HCT116 (cell line): ENCODE measurements around the gene ACP3. TPM values are rescaled to one million over a fixed set of nuclear protein-coding genes. Genes with fewer than 3 reads are reported as not detected.

Experiments
- ATAC-seq: fragments of 200-7000 bp; cut with Tn5 transposase; 2 replicates; pipeline ENCODE4 v1.9.1; 2020; ENCODE audit warnings: mild to moderate bottlenecking, moderate library complexity
- BruUV-seq: library from RNA; stranded (reverse); fragments of 400-500 nt; replicated peaks from 2 replicates; lab custom pipeline; 2021; lab: Mats Ljungman, UMichigan
- CTCF ChIA-PET: fragments of 300-600 bp; sonication (Branson Sonifier 250); formaldehyde crosslinking; loops from one replicate; lab custom pipeline; 2021; ENCODE audit warnings: antibody characterized with exemption; lab: Charles Lee
- POLR2A ChIA-PET: fragments of 300-600, 350-600 bp; sonication (Branson Sonifier 250); formaldehyde crosslinking; loops from one replicate; lab custom pipeline; 2021; ENCODE audit warnings: antibody characterized with exemption; lab: Charles Lee
- RAD21 ChIA-PET, 2 experiments: fragments of 300-600 bp; sonication (Branson Sonifier 250); formaldehyde crosslinking; loops; one replicate each; lab custom pipeline; 2023; ENCODE audit warnings: low total read pairs in 2 of 2; ENCODE audit not compliant: uncharacterized antibody in 2 of 2, unreplicated experiment in 2 of 2, low non-redundant PET in 1 of 2; lab: Charles Lee
- DNase-seq: peaks from one replicate; pipeline ENCODE4 v3.0.0-alpha.2; 2010; ENCODE audit warnings: low read depth, low spot score
- H2AFZ ChIP-seq: fragments of 200-600 bp; shearing (Covaris generic), sonication (generic); 2 replicates; pipeline ENCODE4 v1.6.1; 2017; ENCODE audit warnings: low read depth, mixed run types, mixed read lengths, antibody characterized with exemption, low read length; ENCODE audit not compliant: poor library complexity, severe bottlenecking
- H3K27ac ChIP-seq: 2 replicates; pipeline ENCODE4 v1.5.1; 2012; ENCODE audit warnings: low read depth, low read length
- H3K27me3 ChIP-seq: fragments of 200-600 bp; sonication (generic); 2 replicates; pipeline ENCODE4 v1.6.1; 2016; ENCODE audit warnings: mixed run types, low read length, mixed read lengths; ENCODE audit not compliant: insufficient read depth
- H3K36me3 ChIP-seq, 2 experiments: fragments of 200-500 bp in 1 of 2; fragments of 200-600 bp in 1 of 2; sonication (Bioruptor generic) in 1 of 2; sonication (generic) in 1 of 2; 2 replicates each; pipeline versions ENCODE4 v1.5.1 to v1.6.1; 2014 to 2016; ENCODE audit warnings: low read length in 2 of 2, inconsistent platforms in 1 of 2, mixed read lengths in 1 of 2, mixed run types in 1 of 2; ENCODE audit not compliant: insufficient read depth in 2 of 2, control insufficient read depth in 1 of 2
- H3K4me1 ChIP-seq, 2 experiments: fragments of 200-600 bp in 1 of 2; sonication (generic) in 1 of 2; 2 replicates each; pipeline versions ENCODE4 v1.5.1 to v1.6.1; 2012 to 2017; ENCODE audit warnings: low read length in 2 of 2, inconsistent platforms in 1 of 2, mild to moderate bottlenecking in 1 of 2, mixed read lengths in 1 of 2, mixed run types in 1 of 2, moderate library complexity in 1 of 2; ENCODE audit not compliant: insufficient read depth in 2 of 2, control insufficient read depth in 1 of 2
- H3K4me2 ChIP-seq: fragments of 200-600 bp; sonication (generic); 2 replicates; pipeline ENCODE4 v1.6.1; 2017; ENCODE audit warnings: mixed run types, low read length, mixed read lengths
- H3K4me3 ChIP-seq, 2 experiments: fragments of 200-600 bp in 1 of 2; sonication (generic) in 1 of 2; replicated peaks in 1 of 2; 2 replicates each; pipeline ENCODE4 v1.5.1; 2011 to 2016; ENCODE audit warnings: low read length in 2 of 2, control low read depth in 1 of 2, low read depth in 1 of 2, mild to moderate bottlenecking in 1 of 2, mixed read lengths in 1 of 2, mixed run types in 1 of 2
- H3K79me2 ChIP-seq: fragments of 200-600 bp; sonication (generic); 2 replicates; pipeline ENCODE4 v1.6.1; 2017; ENCODE audit warnings: mild to moderate bottlenecking, mixed run types, low read length, moderate library complexity, mixed read lengths; ENCODE audit not compliant: insufficient read depth
- H3K9ac ChIP-seq: fragments of 200-600 bp; sonication (generic); 2 replicates; pipeline ENCODE4 v1.6.1; 2016; ENCODE audit warnings: low read length, mixed read lengths
- H3K9me2 ChIP-seq: fragments of 200-600 bp; sonication (generic), shearing (Covaris generic); 2 replicates; pipeline ENCODE4 v1.6.1; 2017; ENCODE audit warnings: mixed run types, mild to moderate bottlenecking, moderate library complexity; ENCODE audit not compliant: insufficient read depth
- H3K9me3 ChIP-seq, 2 experiments: fragments of 200-500 bp in 1 of 2; fragments of 200-600 bp in 1 of 2; sonication (Bioruptor generic) in 1 of 2; sonication (generic) in 1 of 2; 2 replicates each; pipeline ENCODE4 v1.6.1; 2014 to 2017; ENCODE audit warnings: low read length in 2 of 2, mixed read lengths in 2 of 2, inconsistent platforms in 1 of 2, low read depth in 1 of 2, mild to moderate bottlenecking in 1 of 2, mixed run types in 1 of 2, moderate library complexity in 1 of 2; ENCODE audit not compliant: control insufficient read depth in 1 of 2, insufficient read depth in 1 of 2
- H4K20me1 ChIP-seq: fragments of 200-600 bp; sonication (generic), shearing (Covaris generic); 2 replicates; pipeline ENCODE4 v1.6.1; 2017; ENCODE audit warnings: mixed run types, mild to moderate bottlenecking, moderate library complexity; ENCODE audit not compliant: insufficient read depth
- ATF3 ChIP-seq: IDR thresholded peaks from 2 replicates; pipeline ENCODE4 v1.6.1; 2012
- CBX3 ChIP-seq: IDR thresholded peaks from 2 replicates; pipeline ENCODE4 v1.6.1; 2012; ENCODE audit warnings: low read depth
- CTCF ChIP-seq, 3 experiments: fragments of 200-600 bp in 1 of 3; sonication (generic) in 1 of 3; IDR thresholded peaks in 2 of 3; conservative IDR thresholded peaks in 1 of 3; 2 replicates each; pipeline ENCODE4 v1.5.1; 2012 to 2017; ENCODE audit warnings: low read depth in 2 of 3, low read length in 2 of 3, antibody characterized with exemption in 1 of 3, borderline replicate concordance in 1 of 3, control low read depth in 1 of 3, mild to moderate bottlenecking in 1 of 3, mixed read lengths in 1 of 3, mixed run types in 1 of 3, moderate library complexity in 1 of 3; ENCODE audit not compliant: insufficient read depth in 1 of 3
- EGR1 ChIP-seq: IDR thresholded peaks from 2 replicates; pipeline ENCODE4 v1.6.1; 2012; ENCODE audit warnings: low read depth
- EZH2 ChIP-seq: fragments of 200-600 bp; sonication (generic); IDR thresholded peaks from 2 replicates; pipeline ENCODE4 v1.6.1; 2017; ENCODE audit warnings: antibody characterized with exemption, mixed run types
- EZH2phosphoT487 ChIP-seq: fragments of 200-600 bp; IDR thresholded peaks from 2 replicates; pipeline ENCODE4 v1.6.1; 2018; ENCODE audit warnings: antibody characterized with exemption, borderline replicate concordance
- JUND ChIP-seq: IDR thresholded peaks from 2 replicates; pipeline ENCODE4 v1.6.1; 2012
- MAX ChIP-seq: IDR thresholded peaks from 2 replicates; pipeline ENCODE4 v1.6.1; 2012
- RAD21 ChIP-seq: IDR thresholded peaks from 2 replicates; pipeline ENCODE4 v1.6.1; 2012; ENCODE audit warnings: low read depth, mild to moderate bottlenecking
- REST ChIP-seq: IDR thresholded peaks from 2 replicates; pipeline ENCODE4 v1.6.1; 2012; ENCODE audit warnings: low read depth
- SIN3A ChIP-seq: IDR thresholded peaks from 2 replicates; pipeline ENCODE4 v1.6.1; 2012; ENCODE audit warnings: low read depth
- SRF ChIP-seq: IDR thresholded peaks from 2 replicates; pipeline ENCODE4 v1.6.1; 2012; ENCODE audit warnings: low read depth
- YY1 ChIP-seq: IDR thresholded peaks from 2 replicates; pipeline ENCODE4 v1.6.1; 2011; ENCODE audit warnings: low read length, low read depth, moderate library complexity, mild to moderate bottlenecking; ENCODE audit not compliant: insufficient replicate concordance; ENCODE audit errors: extremely low read depth
- ZBTB33 ChIP-seq: IDR thresholded peaks from 2 replicates; pipeline ENCODE4 v1.6.1; 2011; ENCODE audit warnings: mild to moderate bottlenecking, low read length, moderate library complexity; ENCODE audit not compliant: insufficient replicate concordance; ENCODE audit errors: extremely low read depth
- ZFX ChIP-seq: fragments of 450-650 bp; IDR thresholded peaks from 2 replicates; pipeline ENCODE4 v1.6.1; 2017
- ZNF274 ChIP-seq: fragments of 200-500 bp; sonication (Bioruptor generic); IDR thresholded peaks from 2 replicates; pipeline ENCODE4 v1.6.1; 2014; ENCODE audit warnings: mild to moderate bottlenecking, low read depth, low read length, inconsistent platforms
- intact Hi-C: fragments of 100-400 bp; cut with micrococcal nuclease; formaldehyde crosslinking; loops from 2 replicates; pipeline ENCODE4 v1.10.0; 2022
- total RNA-seq: library from RNA; stranded (reverse); gene quantifications from one replicate; pipeline ENCODE4 v1.2.1, GENCODE V29; 2021; ENCODE audit not compliant: unreplicated experiment

The ACP3 gene
- total RNA-seq, 1 experiment from 2014 or later = 0.79 TPM

- no peak for TF ChIP-seq ZBTB33
- TF ChIP-seq EZH2 = no peak
- no peak for TF ChIP-seq CBX3
- no peak for TF ChIP-seq MAX
- no peak for TF ChIP-seq SRF
These were observed 5.4 kb upstream of the ACP3 start (continued) for GRCh38 chr3:132311841-132312240.

GRCh38 chr3:132315851-132316250 is 1.4 kb upstream of the ACP3 start:
- no peak for DNase-seq
- no TSS peak for BruUV-seq
- peaks cover 23 to 26% of the 10 kb centered on the region in 2 experiments for H3K4me1 ChIP-seq
- no peaks in the 10 kb centered on the region for H3K9me3 ChIP-seq
- no peaks in the 10 kb centered on the region for H3K79me2 ChIP-seq
- CTCF ChIA-PET = no interaction called here
- no peaks in the 10 kb centered on the region for H3K36me3 ChIP-seq
- H3K9me2 ChIP-seq = no peaks in the 10 kb centered on the region
- H3K27ac ChIP-seq = no peak overlapping the region
- H3K4me2 ChIP-seq = no peak overlapping the region
- RAD21 ChIA-PET = no interaction called here
- no peak overlapping the region for H3K9ac ChIP-seq
- ATAC-seq = no peak
- POLR2A ChIA-PET = no interaction called here
- intact Hi-C loops = no loop called here
- no peaks in the 10 kb centered on the region for H4K20me1 ChIP-seq
- H2AFZ ChIP-seq = no peak overlapping the region
- no peaks in the 10 kb centered on the region for H3K27me3 ChIP-seq
- H3K4me3 ChIP-seq = no peak overlapping the region
- TF ChIP-seq REST = no peak
- TF ChIP-seq SRF = no peak
- no peak for TF ChIP-seq ZBTB33
- no peak for TF ChIP-seq ZFX
- no peak for TF ChIP-seq EZH2
- TF ChIP-seq JUND = no peak
- TF ChIP-seq ATF3 = no peak
- TF ChIP-seq ZNF274 = no peak
- TF ChIP-seq CBX3 = no peak
- TF ChIP-seq EGR1 = no peak
- TF ChIP-seq RAD21 = no peak
- no peak for TF ChIP-seq YY1
- TF ChIP-seq SIN3A = no peak
- no peak for TF ChIP-seq EZH2phosphoT487
- no peak for TF ChIP-seq CTCF (IDR thresholded peaks at IDR 0.05 in 2 of 3, conservative IDR thresholded peaks at IDR 0.05 in 1 of 3; ENCODE audit: borderline replicate concordance in 1 of 3, insufficient read depth in 1 of 3, low read depth in 2 of 3, low read length in 2 of 3)
